Natural killer cell (primary cell): ENCODE results near the gene FGF3. TPM values are rescaled to one million over a fixed set of nuclear protein-coding genes. Genes with fewer than 3 reads are reported as not detected.

Experiments used
- ATAC-seq, 3 donors: fragments of 150-1000 bp in 2 of 3; fragments of 200-7000 bp in 1 of 3; cut with Tn5 transposase; 1 replicate in 1 of 3; 2 replicates in 2 of 3; pipeline ENCODE4 v1.10.0; 2021; ENCODE audit warnings: mild to moderate bottlenecking in 2 of 3, moderate library complexity in 2 of 3
- DNase-seq, 2 donors: peaks; one replicate each; pipeline versions ENCODE4 v3.0.0 to v3.0.0-alpha.2; 2013 to 2021; ENCODE audit warnings: mixed read lengths in 1 of 2
- H3K27ac ChIP-seq: one replicate; pipeline ENCODE4 v1.5.1; 2013; ENCODE audit warnings: mild to moderate bottlenecking, low read length
- H3K27me3 ChIP-seq: one replicate; pipeline ENCODE4 v1.6.1; 2013; ENCODE audit warnings: low read length; ENCODE audit not compliant: control insufficient read depth, insufficient read depth
- H3K36me3 ChIP-seq: one replicate; pipeline ENCODE4 v1.6.1; 2013; ENCODE audit warnings: low read length; ENCODE audit not compliant: control insufficient read depth, insufficient read depth
- H3K4me1 ChIP-seq: one replicate; pipeline ENCODE4 v1.6.1; 2013; ENCODE audit warnings: low read length; ENCODE audit not compliant: control insufficient read depth, insufficient read depth
- H3K4me3 ChIP-seq: one replicate; pipeline ENCODE4 v1.5.1; 2013; ENCODE audit warnings: low read length
- H3K9me3 ChIP-seq: one replicate; pipeline ENCODE4 v1.6.1; 2013; ENCODE audit warnings: low read length; ENCODE audit not compliant: control insufficient read depth, insufficient read depth
- H3K27ac Mint-ChIP-seq, 2 donors: one replicate each; pipeline ENCODE4 v1.8.0; 2022; ENCODE audit warnings: mild to moderate bottlenecking in 2 of 2, mixed read lengths in 2 of 2, moderate library complexity in 1 of 2
- H3K27me3 Mint-ChIP-seq, 2 donors: one replicate each; pipeline ENCODE4 v1.8.0; 2022; ENCODE audit warnings: low read depth in 2 of 2, mixed read lengths in 2 of 2
- H3K36me3 Mint-ChIP-seq: one replicate; pipeline ENCODE4 v1.8.0; 2022; ENCODE audit warnings: mixed read lengths
- H3K4me1 Mint-ChIP-seq, 2 donors: one replicate each; pipeline ENCODE4 v1.8.0; 2022; ENCODE audit warnings: mixed read lengths in 2 of 2
- H3K4me3 Mint-ChIP-seq: one replicate; pipeline ENCODE4 v1.8.0; 2022; ENCODE audit warnings: mild to moderate bottlenecking, moderate library complexity, mixed read lengths
- H3K9me3 Mint-ChIP-seq, 2 donors: one replicate each; pipeline ENCODE4 v1.8.0; 2022; ENCODE audit warnings: mixed read lengths in 2 of 2
- CTCF ChIP-seq: fragments of 200-600 bp; IDR thresholded peaks from one replicate; pipeline ENCODE4 v1.8.0; 2022; ENCODE audit warnings: antibody characterized with exemption
- WGBS: methylation state at CpG from one replicate; pipeline ENCODE4 v1.1.7; 2013; ENCODE audit warnings: missing lambda C conversion rate; ENCODE audit not compliant: insufficient coverage; 5-methylcytosine and 5-hydroxymethylcytosine counted together
- intact Hi-C: fragments of 100-400 bp; cut with micrococcal nuclease; formaldehyde crosslinking; loops from one replicate; pipeline ENCODE4 v1.14.2; 2022
- total RNA-seq, 4 donors: library from RNA; stranded (reverse); fragments of 120-200 nt in 1 of 4; gene quantifications; one replicate each; pipeline versions ENCODE4 v1.2.3 to v1.2.4, GENCODE V29; 2013 to 2022

The FGF3 gene
- total RNA-seq, 3 donors from 2014 or later (not counting 1 experiment from before 2014, with no cell fraction given) = not detected

- no peak overlapping the region for H3K4me3 Mint-ChIP-seq
- intact Hi-C loops = no loop called here
- no peak for TF ChIP-seq CTCF
- no peaks in the 10 kb centered on the region for H3K36me3 ChIP-seq
- WGBS = 93% methylated on average over 3 of the region's 3 CpGs
- H3K27ac ChIP-seq = no peak overlapping the region
- no peaks in the 10 kb centered on the region for H3K4me1 Mint-ChIP-seq
- no peaks in the 10 kb centered on the region for H3K4me1 ChIP-seq
- H3K27me3 Mint-ChIP-seq = no peaks in the 10 kb centered on the region
- DNase-seq = no peak
- ATAC-seq = no peak
- no peaks in the 10 kb centered on the region for H3K36me3 Mint-ChIP-seq
- H3K9me3 Mint-ChIP-seq = no peaks in the 10 kb centered on the region
- H3K9me3 ChIP-seq = no peaks in the 10 kb centered on the region
- no peak overlapping the region for H3K27ac Mint-ChIP-seq
- no peak overlapping the region for H3K4me3 ChIP-seq
- no peaks in the 10 kb centered on the region for H3K27me3 ChIP-seq
Measured at GRCh38 chr11:69799097-69799496, 20.1 kb downstream of the FGF3 start.

GRCh38 chr11:69797737-69798528 is 21.3 kb downstream of the FGF3 start:
- intact Hi-C loops = no loop called here
- no peaks in the 10 kb centered on the region for H3K27me3 Mint-ChIP-seq
- no peak for TF ChIP-seq CTCF
- no peak overlapping the region for H3K27ac Mint-ChIP-seq
- H3K4me3 ChIP-seq = no peak overlapping the region
- no peak for DNase-seq
- H3K36me3 Mint-ChIP-seq = no peaks in the 10 kb centered on the region
- no peaks in the 10 kb centered on the region for H3K4me1 ChIP-seq
- H3K9me3 Mint-ChIP-seq = no peaks in the 10 kb centered on the region
- ATAC-seq = no peak
- no peaks in the 10 kb centered on the region for H3K4me1 Mint-ChIP-seq
- H3K4me3 Mint-ChIP-seq = no peak overlapping the region
- H3K27me3 ChIP-seq = no peaks in the 10 kb centered on the region
- no peaks in the 10 kb centered on the region for H3K9me3 ChIP-seq
- WGBS = 80% methylated on average over 14 of the region's 14 CpGs
- H3K36me3 ChIP-seq = no peaks in the 10 kb centered on the region
- H3K27ac ChIP-seq = no peak overlapping the region

GRCh38 chr11:69797156-69797555 is 22.1 kb downstream of the FGF3 start:
- no peak for DNase-seq
- Histone ChIP-seq H3K27me3 (no peaks in the 10 kb centered on the region), H3K4me3 (no peak overlapping the region), H3K27ac (no peak overlapping the region), H3K9me3 (no peaks in the 10 kb centered on the region), H3K36me3 (no peaks in the 10 kb centered on the region), H3K4me1 (no peaks in the 10 kb centered on the region)
- Mint-ChIP-seq H3K9me3 (no peaks in the 10 kb centered on the region), H3K27me3 (no peaks in the 10 kb centered on the region), H3K4me1 (no peaks in the 10 kb centered on the region), H3K36me3 (no peaks in the 10 kb centered on the region), H3K27ac (no peak overlapping the region), H3K4me3 (no peak overlapping the region)
- intact Hi-C loops = no loop called here
- no peak for ATAC-seq
- no peak for TF ChIP-seq CTCF
- 82% methylated on average over 14 of the region's 14 CpGs for WGBS

GRCh38 chr11:69796063-69796462 is 23.2 kb downstream of the FGF3 start:
- H3K4me1 ChIP-seq = no peaks in the 10 kb centered on the region
- Mint-ChIP-seq H3K36me3 (no peaks in the 10 kb centered on the region), H3K27me3 (no peaks in the 10 kb centered on the region), H3K4me1 (no peaks in the 10 kb centered on the region), H3K27ac (no peak overlapping the region), H3K4me3 (no peak overlapping the region), H3K9me3 (no peaks in the 10 kb centered on the region)
- no peak for TF ChIP-seq CTCF
- ATAC-seq = no peak
- no peaks in the 10 kb centered on the region for H3K27me3 ChIP-seq
- no peak overlapping the region for H3K4me3 ChIP-seq
- H3K9me3 ChIP-seq = no peaks in the 10 kb centered on the region
- intact Hi-C loops = no loop called here
- H3K36me3 ChIP-seq = no peaks in the 10 kb centered on the region
- WGBS = 85% methylated on average over 9 of the region's 9 CpGs
- DNase-seq = no peak
- no peak overlapping the region for H3K27ac ChIP-seq
